Testis (tissue), 3 donors: ENCODE measurements around the gene GPR173. TPM values are rescaled to one million over a fixed set of nuclear protein-coding genes. Genes with fewer than 3 reads are reported as not detected.

Experiments
- DNase-seq: peaks from one replicate; pipeline ENCODE4 v3.0.0-alpha.2; 2019
- H3K27ac ChIP-seq, 2 donors: fragments of 200-600 bp; sonication (generic); one replicate each; pipeline ENCODE4 v1.5.1; 2019
- H3K27me3 ChIP-seq: fragments of 200-600 bp; sonication (generic); one replicate; pipeline ENCODE4 v1.5.1; 2019
- H3K36me3 ChIP-seq: fragments of 200-600 bp; sonication (generic); one replicate; pipeline ENCODE4 v1.5.1; 2017; ENCODE audit warnings: low read depth; ENCODE audit errors: missing control alignments
- H3K4me1 ChIP-seq: fragments of 200-600 bp; sonication (generic); one replicate; pipeline ENCODE4 v1.5.1; 2019
- H3K4me3 ChIP-seq, 2 donors: fragments of 200-600 bp; sonication (generic); one replicate each; pipeline ENCODE4 v1.5.1; 2017 to 2019
- H3K9me3 ChIP-seq: fragments of 200-600 bp; sonication (generic); one replicate; pipeline ENCODE4 v1.5.1; 2017
- CTCF ChIP-seq, 3 experiments: fragments of 450-650 bp in 2 of 3; fragments of 200-600 bp in 1 of 3; sonication (generic) in 1 of 3; IDR thresholded peaks; one replicate each; pipeline ENCODE4 v1.5.1; 2016 to 2019; ENCODE audit warnings: antibody characterized with exemption in 3 of 3, mild to moderate bottlenecking in 2 of 3, moderate library complexity in 1 of 3
- POLR2A ChIP-seq: fragments of 450-650 bp; IDR thresholded peaks from one replicate; pipeline ENCODE4 v1.6.1; 2017; ENCODE audit warnings: antibody characterized with exemption, mild to moderate bottlenecking, moderate library complexity
- WGBS, 2 donors: methylation state at CpG; one replicate each; pipeline ENCODE4 v1.1.5; 2018; 5-methylcytosine and 5-hydroxymethylcytosine counted together
- intact Hi-C: fragments of 100-400 bp; cut with DNase I; formaldehyde crosslinking; loops from one replicate; pipeline ENCODE4 v1.15.1; 2023; ENCODE audit warnings: low total_unique reads
- polyA plus RNA-seq: library from polyadenylated mRNA; stranded (reverse); fragments of 350-450 nt; fragmentation: Illumina TruSeq; extraction: RNeasy Lipid Tissue Mini Kit (QIAGEN cat#74804); gene quantifications from one replicate; pipeline ENCODE4 v1.2.3, GENCODE V29; 2014; ENCODE audit warnings: low read depth, low replicate concordance; ENCODE audit not compliant: insufficient read depth
- total RNA-seq, 2 donors: library from RNA; depleted of rRNA; stranded (reverse); fragments of >200 nt; gene quantifications; one replicate each; pipeline ENCODE4 v1.2.3, GENCODE V29; 2016

The GPR173 gene
- total and polyA plus RNA-seq, 3 donors from 2014 or later = 2.4 to 3.8 (median 2.8) TPM

DNA sequence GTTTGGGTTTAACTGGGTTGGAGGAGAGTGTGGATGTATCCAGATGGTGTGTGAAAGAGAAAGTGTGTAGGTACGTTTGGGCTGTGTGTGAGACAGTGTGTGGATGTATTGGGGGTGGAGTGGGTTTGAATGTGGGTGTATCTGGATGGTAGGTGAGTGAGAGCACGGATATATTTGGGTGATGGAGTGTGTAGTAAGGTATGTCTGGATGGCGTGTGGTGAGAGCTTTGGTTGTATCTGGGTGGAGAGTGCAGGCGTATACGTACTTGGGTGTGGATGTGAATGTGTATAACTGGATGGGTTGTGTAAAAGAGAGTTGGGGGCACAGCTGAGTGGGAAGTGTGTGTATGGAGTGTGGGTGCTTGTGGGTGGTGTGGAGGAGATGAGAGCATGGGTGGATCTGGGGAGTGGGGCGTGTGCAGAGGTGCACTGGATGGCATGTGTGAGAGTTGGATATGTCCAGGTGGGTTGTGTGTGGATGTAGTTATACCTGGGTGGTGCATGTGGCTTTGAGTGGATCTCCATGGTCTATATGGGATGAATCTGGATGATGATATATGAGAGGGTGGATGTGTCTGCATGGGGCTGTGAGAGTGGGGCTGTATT, 6.8 kb downstream of the GPR173 start:
- 92 to 95% methylated on average over 6 of the region's 6 CpGs for WGBS, 2 donors
- Histone ChIP-seq H3K27me3 (no peaks in the 10 kb centered on the region), H3K4me3 (no peak overlapping the region), H3K4me1 (no peaks in the 10 kb centered on the region), H3K36me3 (no peaks in the 10 kb centered on the region), H3K27ac (no peak overlapping the region), H3K9me3 (no peaks in the 10 kb centered on the region)
- TF ChIP-seq CTCF (IDR thresholded peaks at IDR 0.05) (no peak), POLR2A (no peak)
- no peak for DNase-seq
- intact Hi-C loops = no loop called here

DNA sequence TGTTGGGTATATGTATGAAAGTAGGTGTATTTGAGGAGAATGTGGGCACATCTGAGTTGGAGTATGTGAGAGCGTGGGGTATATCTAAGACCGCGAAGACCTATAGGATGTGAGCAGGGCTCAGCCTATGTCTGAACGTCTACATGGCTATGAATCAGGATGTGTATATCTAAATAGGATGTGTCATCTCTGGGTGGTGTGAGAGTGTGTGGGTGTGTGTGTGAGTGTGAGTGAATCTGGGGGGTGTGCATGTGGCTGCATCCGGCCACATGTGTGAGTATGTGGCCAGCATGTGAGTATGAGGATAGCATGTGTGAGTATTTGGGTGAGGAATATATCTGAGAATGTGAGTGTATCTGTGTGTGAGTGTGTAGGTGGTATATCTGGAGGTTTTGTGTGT, 7.7 kb downstream of the GPR173 start:
- Histone ChIP-seq H3K36me3 (no peaks in the 10 kb centered on the region), H3K9me3 (no peaks in the 10 kb centered on the region), H3K27ac (no peak overlapping the region), H3K4me1 (no peaks in the 10 kb centered on the region), H3K4me3 (no peak overlapping the region), H3K27me3 (no peaks in the 10 kb centered on the region)
- no peak for DNase-seq
- WGBS, 2 donors = 86 to 89% methylated on average over 5 of the region's 5 CpGs
- intact Hi-C loops = no loop called here
- no peak for TF ChIP-seq POLR2A
- TF ChIP-seq CTCF (IDR thresholded peaks at IDR 0.05) = no peak

DNA sequence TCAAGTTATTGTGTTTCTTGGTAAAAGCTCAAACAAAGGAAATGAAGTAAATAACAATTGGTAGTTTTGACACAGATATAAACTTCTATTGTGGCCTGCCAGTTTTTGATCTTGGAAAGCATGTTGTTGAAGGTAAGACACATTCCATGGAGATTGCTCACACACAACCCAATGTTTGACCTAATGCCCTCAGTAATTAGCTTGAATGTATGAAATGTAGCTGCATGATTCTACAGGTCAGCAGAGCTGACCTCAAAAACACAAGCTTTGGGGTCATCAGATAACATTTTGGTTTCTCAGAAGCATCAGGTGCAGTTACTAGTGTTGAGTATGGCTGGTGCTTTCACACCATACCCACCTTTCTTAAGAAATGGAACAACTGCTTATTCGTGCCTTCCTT, 16.5 kb downstream of the GPR173 start:
- 87 to 100% methylated on average over 1 of the region's 1 CpG for WGBS, 2 donors
- TF ChIP-seq CTCF (IDR thresholded peaks at IDR 0.05) (no peak), POLR2A (no peak)
- no peaks in the 10 kb centered on the region for H3K4me1 ChIP-seq

DNA sequence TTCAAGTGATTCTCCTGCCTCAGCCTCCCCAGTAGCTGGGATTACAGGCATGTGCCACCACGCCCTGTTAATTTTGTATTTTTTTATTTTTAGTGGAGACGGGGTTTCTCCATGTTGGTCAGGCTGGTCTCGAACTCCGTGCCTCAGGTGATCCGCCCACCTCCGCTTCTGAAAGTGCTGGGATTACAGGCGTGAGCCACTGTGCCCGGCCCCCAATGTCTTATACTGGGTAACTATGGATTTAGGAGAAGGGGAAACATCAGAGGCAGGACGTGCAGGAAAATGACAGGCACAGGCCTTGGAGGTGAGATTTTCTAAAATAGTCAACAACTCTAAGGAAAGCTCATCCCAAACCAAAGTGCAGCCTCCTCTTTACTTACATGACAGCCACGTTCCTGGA, 22.5 kb downstream of the GPR173 start:
- intact Hi-C loops = no loop called here
- H3K36me3 ChIP-seq = no peaks in the 10 kb centered on the region
- H3K27me3 ChIP-seq = no peaks in the 10 kb centered on the region
- no peak for DNase-seq
- H3K4me3 ChIP-seq = no peak overlapping the region
- no peaks in the 10 kb centered on the region for H3K9me3 ChIP-seq
- 55 to 71% methylated on average over 8 to 10 of the region's 10 CpGs for WGBS, 2 donors
- peaks cover 5% of the 10 kb centered on the region for H3K4me1 ChIP-seq
- TF ChIP-seq CTCF (IDR thresholded peaks at IDR 0.05) = no peak
- TF ChIP-seq POLR2A = no peak
- H3K27ac ChIP-seq = no peak overlapping the region

More for the DNA sequence above, 16.5 kb downstream of the GPR173 start:
- no peak for DNase-seq
- Histone ChIP-seq H3K36me3 (no peaks in the 10 kb centered on the region), H3K9me3 (no peaks in the 10 kb centered on the region), H3K4me3 (no peak overlapping the region), H3K27me3 (no peaks in the 10 kb centered on the region), H3K27ac (no peak overlapping the region)
- intact Hi-C loops = no loop called here
